ENCODE results near the gene PCDHGA5.
"Not testable (repeated sequence)": the region's sequence is repeated elsewhere in the genome, so short reads cannot be mapped to it uniquely, and the experiment has no call there.

Gene PCDHGA5

DNA sequence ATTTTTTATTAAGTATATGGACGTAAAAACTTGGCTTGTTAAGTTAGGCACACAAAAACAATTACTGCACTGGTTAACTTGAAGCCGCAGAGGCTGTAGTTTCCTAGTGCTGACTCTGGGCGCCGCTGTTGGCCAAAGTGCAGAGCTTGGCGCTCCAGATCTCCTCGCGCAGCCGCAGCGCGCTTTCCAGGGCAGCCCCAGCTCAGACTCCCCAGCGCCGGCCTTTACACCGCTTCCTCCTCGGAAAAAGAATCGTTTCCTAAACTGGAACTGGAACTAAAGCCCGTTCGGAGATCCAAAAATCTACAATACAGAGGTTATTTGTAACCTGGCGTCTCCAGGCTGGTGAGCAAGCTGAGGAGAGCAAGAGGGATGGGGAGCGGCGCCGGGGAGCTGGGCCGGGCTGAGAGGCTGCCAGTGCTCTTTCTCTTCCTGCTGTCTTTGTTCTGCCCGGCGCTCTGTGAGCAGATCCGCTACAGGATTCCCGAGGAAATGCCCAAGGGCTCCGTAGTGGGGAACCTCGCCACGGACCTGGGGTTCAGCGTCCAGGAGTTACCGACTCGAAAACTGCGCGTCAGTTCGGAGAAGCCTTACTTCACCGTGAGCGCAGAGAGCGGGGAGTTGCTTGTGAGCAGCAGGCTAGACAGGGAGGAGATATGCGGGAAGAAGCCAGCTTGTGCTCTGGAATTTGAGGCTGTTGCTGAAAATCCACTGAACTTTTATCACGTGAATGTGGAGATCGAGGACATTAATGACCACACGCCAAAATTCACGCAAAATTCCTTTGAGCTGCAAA, 34.0 kb downstream of the PCDHGA5 start, which contains the start of gene PCDHGB5:
PCDHGB5 (plus strand) TSS at position 192 of the 796 bp plus-strand sequence; CDS start at position 373, 181 bp downstream.
- not testable (repeated sequence) for H3K27ac ChIP-seq (ENCODE audit: low read depth, low read length); H3K27me3 ChIP-seq (ENCODE audit: insufficient read depth, low read length, poor library complexity); H2BK120ac ChIP-seq (ENCODE audit: low read depth, low read length); H2BK5ac ChIP-seq (ENCODE audit: low read length); H3K56ac ChIP-seq (ENCODE audit: low read length); H3K4me3 ChIP-seq (ENCODE audit: low read length); H3K36me3 ChIP-seq (ENCODE audit: control insufficient read depth, insufficient read depth, low read length); DNase-seq; H3K4ac ChIP-seq (ENCODE audit: low read depth, low read length); H4K5ac ChIP-seq (ENCODE audit: low read length); H3K9ac ChIP-seq (ENCODE audit: low read length); H3K4me1 ChIP-seq (ENCODE audit: control insufficient read depth, low read depth, low read length); H3K18ac ChIP-seq (ENCODE audit: low read length); H3K79me2 ChIP-seq (ENCODE audit: control insufficient read depth, insufficient read depth, low read length); H3K4me2 ChIP-seq (ENCODE audit: low read length); H3K23ac ChIP-seq (ENCODE audit: low read length); H3K79me1 ChIP-seq (ENCODE audit: low read length); H4K8ac ChIP-seq (ENCODE audit: low read depth, low read length); H2BK15ac ChIP-seq (replicated peaks; ENCODE audit: low read depth); H2AK5ac ChIP-seq (ENCODE audit: low read length)
- WGBS (ENCODE audit: extremely low coverage, insufficient coverage, low lambda C conversion rate), result 100% methylated on average over 1 of the region's 43 CpGs

DNA sequence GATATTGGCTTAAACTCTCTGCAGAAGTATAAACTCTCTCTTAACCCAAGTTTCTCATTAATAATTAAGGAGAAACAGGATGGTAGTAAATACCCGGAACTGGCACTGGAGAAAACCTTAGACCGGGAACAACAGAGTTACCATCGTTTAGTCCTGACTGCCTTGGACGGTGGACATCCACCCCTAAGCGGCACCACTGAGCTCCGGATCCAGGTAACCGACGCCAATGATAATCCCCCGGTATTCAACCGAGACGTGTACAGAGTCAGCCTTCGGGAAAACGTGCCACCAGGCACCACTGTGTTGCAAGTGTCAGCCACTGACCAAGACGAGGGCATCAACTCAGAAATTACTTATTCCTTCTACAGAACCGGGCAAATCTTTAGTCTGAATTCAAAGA, 34.6 kb downstream of the PCDHGA5 start:
- no peak overlapping the region for H3K23ac ChIP-seq (ENCODE audit: low read length)
- DNase-seq, result no peak
- H2BK120ac ChIP-seq (ENCODE audit: low read depth, low read length), result no peak overlapping the region
- no peak overlapping the region for H3K27ac ChIP-seq (ENCODE audit: low read depth, low read length)
- H3K79me2 ChIP-seq (ENCODE audit: control insufficient read depth, insufficient read depth, low read length), result no peaks in the 10 kb centered on the region
- no peak overlapping the region for H4K5ac ChIP-seq (ENCODE audit: low read length)
- no peak overlapping the region for H3K18ac ChIP-seq (ENCODE audit: low read length)
- no CpG with 5 or more reads among the region's 15 CpGs for WGBS (ENCODE audit: extremely low coverage, insufficient coverage, low lambda C conversion rate)
- H4K8ac ChIP-seq (ENCODE audit: low read depth, low read length), result no peak overlapping the region
- H3K9ac ChIP-seq (ENCODE audit: low read length), result no peak overlapping the region
- no peak overlapping the region for H2BK5ac ChIP-seq (ENCODE audit: low read length)
- no peak overlapping the region for H3K4ac ChIP-seq (ENCODE audit: low read depth, low read length)
- H3K4me3 ChIP-seq (ENCODE audit: low read length), result no peak overlapping the region
- no peaks in the 10 kb centered on the region for H3K4me1 ChIP-seq (ENCODE audit: control insufficient read depth, low read depth, low read length)
- H3K27me3 ChIP-seq (ENCODE audit: insufficient read depth, low read length, poor library complexity), result no peaks in the 10 kb centered on the region
- H2AK5ac ChIP-seq (ENCODE audit: low read length), result no peak overlapping the region
- no peak overlapping the region for H3K56ac ChIP-seq (ENCODE audit: low read length)
- no peaks in the 10 kb centered on the region for H3K36me3 ChIP-seq (ENCODE audit: control insufficient read depth, insufficient read depth, low read length)
- H3K4me2 ChIP-seq (ENCODE audit: low read length), result no peak overlapping the region
- no peak overlapping the region for H2BK15ac ChIP-seq (replicated peaks; ENCODE audit: low read depth)
- H3K79me1 ChIP-seq (ENCODE audit: low read length), result no peaks in the 10 kb centered on the region

DNA sequence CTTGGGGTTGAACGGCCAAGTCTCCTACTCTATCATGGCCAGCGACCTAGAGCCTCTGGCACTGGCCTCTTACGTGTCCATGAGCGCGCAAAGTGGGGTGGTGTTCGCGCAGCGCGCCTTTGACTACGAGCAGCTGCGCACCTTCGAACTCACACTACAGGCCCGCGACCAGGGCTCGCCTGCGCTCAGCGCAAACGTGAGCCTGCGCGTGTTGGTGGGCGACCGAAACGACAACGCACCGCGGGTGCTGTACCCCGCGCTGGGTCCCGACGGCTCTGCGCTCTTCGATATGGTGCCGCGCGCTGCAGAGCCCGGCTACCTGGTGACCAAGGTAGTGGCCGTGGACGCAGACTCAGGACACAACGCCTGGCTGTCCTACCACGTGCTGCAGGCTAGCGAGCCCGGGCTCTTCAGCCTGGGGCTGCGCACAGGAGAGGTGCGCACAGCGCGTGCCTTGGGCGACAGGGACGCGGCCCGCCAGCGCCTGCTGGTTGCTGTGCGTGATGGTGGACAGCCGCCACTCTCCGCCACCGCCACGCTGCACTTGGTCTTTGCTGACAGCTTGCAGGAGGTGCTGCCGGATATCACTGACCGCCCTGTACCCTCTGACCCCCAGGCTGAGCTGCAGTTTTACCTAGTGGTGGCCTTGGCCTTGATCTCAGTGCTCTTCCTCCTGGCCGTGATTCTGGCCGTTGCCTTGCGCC, 35.7 kb downstream of the PCDHGA5 start:
- no peak overlapping the region for H3K27ac ChIP-seq (ENCODE audit: low read depth, low read length)
- WGBS (ENCODE audit: extremely low coverage, insufficient coverage, low lambda C conversion rate), result no CpG with 5 or more reads among the region's 61 CpGs
- no peak overlapping the region for H2AK5ac ChIP-seq (ENCODE audit: low read length)
- H3K79me2 ChIP-seq (ENCODE audit: control insufficient read depth, insufficient read depth, low read length), result no peaks in the 10 kb centered on the region
- no peak overlapping the region for H3K9ac ChIP-seq (ENCODE audit: low read length)
- no peak overlapping the region for H4K8ac ChIP-seq (ENCODE audit: low read depth, low read length)
- no peak overlapping the region for H2BK5ac ChIP-seq (ENCODE audit: low read length)
- no peak overlapping the region for H2BK120ac ChIP-seq (ENCODE audit: low read depth, low read length)
- H3K36me3 ChIP-seq (ENCODE audit: control insufficient read depth, insufficient read depth, low read length), result no peaks in the 10 kb centered on the region
- H3K4me2 ChIP-seq (ENCODE audit: low read length), result no peak overlapping the region
- H3K56ac ChIP-seq (ENCODE audit: low read length), result no peak overlapping the region
- H3K4me3 ChIP-seq (ENCODE audit: low read length), result no peak overlapping the region
- H4K5ac ChIP-seq (ENCODE audit: low read length), result no peak overlapping the region
- H3K4ac ChIP-seq (ENCODE audit: low read depth, low read length), result no peak overlapping the region
- H3K79me1 ChIP-seq (ENCODE audit: low read length), result no peaks in the 10 kb centered on the region
- H2BK15ac ChIP-seq (replicated peaks; ENCODE audit: low read depth), result no peak overlapping the region
- no peak overlapping the region for H3K18ac ChIP-seq (ENCODE audit: low read length)
- no peak for DNase-seq
- H3K4me1 ChIP-seq (ENCODE audit: control insufficient read depth, low read depth, low read length), result no peaks in the 10 kb centered on the region
- no peak overlapping the region for H3K23ac ChIP-seq (ENCODE audit: low read length)
- H3K27me3 ChIP-seq (ENCODE audit: insufficient read depth, low read length, poor library complexity), result no peaks in the 10 kb centered on the region

DNA sequence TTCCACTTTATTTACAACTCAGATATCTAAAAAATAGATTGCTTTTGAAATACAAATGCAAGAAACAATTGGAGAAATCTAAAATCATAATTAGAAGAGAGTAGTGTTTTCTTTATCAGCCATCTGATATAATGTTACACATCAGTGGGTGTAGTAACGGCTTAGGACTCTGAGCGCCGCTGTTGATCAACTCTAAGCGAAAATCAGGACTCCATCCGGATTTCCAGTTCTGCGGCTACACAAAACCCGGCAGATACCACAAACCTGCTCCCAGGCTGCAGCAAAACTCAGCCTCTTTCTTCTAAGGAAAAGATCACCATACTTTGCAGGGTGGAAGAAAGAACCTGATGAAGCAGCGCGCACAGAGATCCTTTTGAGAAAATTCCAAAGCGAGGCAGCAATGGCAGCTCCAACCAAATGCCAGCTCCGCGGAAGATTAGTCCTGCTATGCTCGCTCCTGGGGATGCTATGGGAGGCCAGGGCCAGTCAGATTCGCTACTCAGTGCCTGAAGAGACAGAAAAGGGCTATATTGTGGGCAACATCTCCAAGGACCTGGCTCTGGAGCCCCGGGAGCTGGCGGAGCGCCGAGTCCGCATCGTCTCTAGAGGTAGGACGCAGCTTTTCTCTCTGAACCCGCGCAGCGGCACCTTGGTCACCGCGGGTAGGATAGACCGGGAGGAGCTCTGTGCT, 38.7 kb downstream of the PCDHGA5 start, which contains the start of gene PCDHGA9:
PCDHGA9 (plus strand) TSS at position 226 of the 691 bp plus-strand sequence; CDS start at position 401, 175 bp downstream.
- Histone ChIP-seq H3K79me2 (ENCODE audit: control insufficient read depth, insufficient read depth, low read length) (no peaks in the 10 kb centered on the region), H3K27me3 (ENCODE audit: insufficient read depth, low read length, poor library complexity) (no peaks in the 10 kb centered on the region), H3K23ac (ENCODE audit: low read length) (no peak within 1 kb of the TSS), H3K18ac (ENCODE audit: low read length) (no peak within 1 kb of the TSS), H2BK120ac (ENCODE audit: low read depth, low read length) (no peak within 1 kb of the TSS), H3K4me2 (ENCODE audit: low read length) (no peak within 1 kb of the TSS), H2BK5ac (ENCODE audit: low read length) (no peak within 1 kb of the TSS), H2BK15ac (replicated peaks; ENCODE audit: low read depth) (no peak within 1 kb of the TSS), H3K4me1 (ENCODE audit: control insufficient read depth, low read depth, low read length) (no peaks in the 10 kb centered on the region), H3K36me3 (ENCODE audit: control insufficient read depth, insufficient read depth, low read length) (no peaks in the 10 kb centered on the region), H3K27ac (ENCODE audit: low read depth, low read length) (no peak within 1 kb of the TSS), H2AK5ac (ENCODE audit: low read length) (no peak within 1 kb of the TSS), H3K79me1 (ENCODE audit: low read length) (no peaks in the 10 kb centered on the region), H4K5ac (ENCODE audit: low read length) (no peak within 1 kb of the TSS), H3K56ac (ENCODE audit: low read length) (no peak within 1 kb of the TSS), H3K9ac (ENCODE audit: low read length) (no peak within 1 kb of the TSS), H3K4me3 (ENCODE audit: low read length) (no peak within 1 kb of the TSS), H3K4ac (ENCODE audit: low read depth, low read length) (no peak within 1 kb of the TSS), H4K8ac (ENCODE audit: low read depth, low read length) (no peak within 1 kb of the TSS)
- WGBS (ENCODE audit: extremely low coverage, insufficient coverage, low lambda C conversion rate), result no CpG with 5 or more reads among the region's 27 CpGs
- DNase-seq, result no peak

DNA sequence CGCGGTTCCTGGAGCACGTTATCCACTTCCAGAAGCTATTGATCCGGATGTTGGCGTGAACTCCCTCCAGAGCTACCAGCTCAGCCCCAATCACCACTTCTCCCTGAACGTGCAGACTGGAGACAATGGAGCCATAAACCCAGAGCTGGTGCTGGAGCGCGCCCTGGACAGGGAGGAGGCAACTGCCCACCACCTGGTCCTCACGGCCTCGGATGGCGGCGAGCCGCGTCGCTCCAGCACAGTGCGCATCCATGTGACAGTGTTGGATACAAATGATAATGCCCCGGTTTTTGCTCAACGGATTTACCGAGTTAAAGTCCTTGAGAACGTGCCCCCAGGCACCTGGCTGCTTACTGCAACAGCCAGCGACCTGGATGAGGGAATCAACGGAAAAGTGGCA, 39.4 kb downstream of the PCDHGA5 start:
- Histone ChIP-seq H3K18ac (ENCODE audit: low read length) (no peak overlapping the region), H3K79me2 (ENCODE audit: control insufficient read depth, insufficient read depth, low read length) (no peaks in the 10 kb centered on the region), H3K9ac (ENCODE audit: low read length) (no peak overlapping the region), H3K27me3 (ENCODE audit: insufficient read depth, low read length, poor library complexity) (no peaks in the 10 kb centered on the region), H3K27ac (ENCODE audit: low read depth, low read length) (no peak overlapping the region), H2BK5ac (ENCODE audit: low read length) (no peak overlapping the region), H3K4me2 (ENCODE audit: low read length) (no peak overlapping the region), H3K4ac (ENCODE audit: low read depth, low read length) (no peak overlapping the region), H3K23ac (ENCODE audit: low read length) (no peak overlapping the region), H2BK15ac (replicated peaks; ENCODE audit: low read depth) (no peak overlapping the region), H3K79me1 (ENCODE audit: low read length) (no peaks in the 10 kb centered on the region), H2BK120ac (ENCODE audit: low read depth, low read length) (no peak overlapping the region), H3K56ac (ENCODE audit: low read length) (no peak overlapping the region), H4K8ac (ENCODE audit: low read depth, low read length) (no peak overlapping the region), H3K4me3 (ENCODE audit: low read length) (no peak overlapping the region), H4K5ac (ENCODE audit: low read length) (no peak overlapping the region), H3K36me3 (ENCODE audit: control insufficient read depth, insufficient read depth, low read length) (no peaks in the 10 kb centered on the region), H3K4me1 (ENCODE audit: control insufficient read depth, low read depth, low read length) (no peaks in the 10 kb centered on the region), H2AK5ac (ENCODE audit: low read length) (no peak overlapping the region)
- DNase-seq, result no peak
- no CpG with 5 or more reads among the region's 22 CpGs for WGBS (ENCODE audit: extremely low coverage, insufficient coverage, low lambda C conversion rate)
